ENCODE data around the gene SCN1B. TPM values are rescaled to one million over a fixed set of nuclear protein-coding genes. Genes with fewer than 3 reads are reported as not detected.
"Not testable (repeated sequence)": the region's sequence is repeated elsewhere in the genome, so short reads cannot be mapped to it uniquely, and the experiment has no call there.

Gene SCN1B
- total RNA-seq, 4 donors from 2014 or later, result 194 to 469 (median 289) TPM

GRCh38 chr19:34991542-34992333 is 38.5 kb upstream of the SCN1B start:
- no peaks in the 10 kb centered on the region for H3K9me3 ChIP-seq
- in situ Hi-C loops (cut with MboI; ENCODE audit: low sequenced_read_pairs in 4 of 4) (loop anchor here in 1 of 4 donors (25.0 kb wide), 1 partner anchor 271 kb away; the partner anchor contains the start of gene USF2), intact Hi-C loops (cut with DNase I; ENCODE audit: low total_unique reads) (no loop called here)
- peaks cover 12 to 15% of the 10 kb centered on the region in 2 donors for H3K4me1 ChIP-seq
- ATAC-seq (no peak), DNase-seq (no peak)
- H3K36me3 ChIP-seq, result peaks cover 0 to 7% of the 10 kb centered on the region in 2 donors
- TF ChIP-seq POLR2A (IDR thresholded peaks at IDR 0.05) (no peak), CTCF (IDR thresholded peaks at IDR 0.05 in 4 of 5, conservative IDR thresholded peaks at IDR 0.05 in 1 of 5) (no peak)
- no peak overlapping the region for H3K4me3 ChIP-seq
- H3K27me3 ChIP-seq, result no peaks in the 10 kb centered on the region
- H3K27ac ChIP-seq, result no peak overlapping the region

- H3K27me3 ChIP-seq; H3K9me3 ChIP-seq; DNase-seq; H3K27ac ChIP-seq; intact Hi-C loops (cut with DNase I; ENCODE audit: low total_unique reads); H3K4me3 ChIP-seq; H3K36me3 ChIP-seq; ATAC-seq: not testable (repeated sequence)
- H3K4me1 ChIP-seq, result peaks cover 15 to 22% of the 10 kb centered on the region in 2 donors
- in situ Hi-C loops (cut with MboI; ENCODE audit: low sequenced_read_pairs in 4 of 4), result loop anchor here in 1 of 4 donors (25.0 kb wide), 1 partner anchor 270 kb away; the partner anchor contains the start of gene USF2
Observed at GRCh38 chr19:34992582-34992981, 37.7 kb upstream of the SCN1B start.

- H3K4me1 ChIP-seq, result peaks cover 15 to 30% of the 10 kb centered on the region in 2 donors
- H3K4me3 ChIP-seq, result peak overlapping the region in 3 of 4 donors; percentile 27 to 64 (median 64)
- intact Hi-C loops (cut with DNase I; ENCODE audit: low total_unique reads) (no loop called here), in situ Hi-C loops (cut with MboI; ENCODE audit: low sequenced_read_pairs in 4 of 4) (loop anchor here in 1 of 4 donors (25.0 kb wide), 1 partner anchor 268 kb away; the partner anchor contains the start of gene USF2)
- no peaks in the 10 kb centered on the region for H3K9me3 ChIP-seq
- ATAC-seq (peak in 1 of 2 donors; percentile 33), DNase-seq (no peak)
- TF ChIP-seq POLR2A (IDR thresholded peaks at IDR 0.05), result no peak
- TF ChIP-seq CTCF (IDR thresholded peaks at IDR 0.05 in 4 of 5, conservative IDR thresholded peaks at IDR 0.05 in 1 of 5), result no peak
- H3K36me3 ChIP-seq, result peaks cover 0 to 7% of the 10 kb centered on the region in 2 donors
- no peaks in the 10 kb centered on the region for H3K27me3 ChIP-seq
- peak overlapping the region; percentile 83 to 98 (median 92) for H3K27ac ChIP-seq
Observed at GRCh38 chr19:34994286-34994642, 36.0 kb upstream of the SCN1B start.

GRCh38 chr19:34994643-34995541 is 35.4 kb upstream of the SCN1B start:
- intact Hi-C loops (cut with DNase I; ENCODE audit: low total_unique reads) (no loop called here), in situ Hi-C loops (cut with MboI; ENCODE audit: low sequenced_read_pairs in 4 of 4) (loop anchor here in 1 of 4 donors (25.0 kb wide), 1 partner anchor 267 kb away; the partner anchor contains the start of gene USF2)
- Histone ChIP-seq H3K27me3 (no peaks in the 10 kb centered on the region), H3K4me1 (peaks cover 15 to 30% of the 10 kb centered on the region in 2 donors), H3K36me3 (peaks cover 0 to 7% of the 10 kb centered on the region in 2 donors), H3K27ac (peak overlapping the region; percentile 83 to 98 (median 92)), H3K9me3 (no peaks in the 10 kb centered on the region), H3K4me3 (peak overlapping the region in 3 of 4 donors; percentile 27 to 64 (median 64))
- ATAC-seq (peak; percentile 43 to 91), DNase-seq (peak in 1 of 2 donors; percentile 82)
- peak in 1 of 2 donors; percentile 66 for TF ChIP-seq POLR2A (IDR thresholded peaks at IDR 0.05)
- TF ChIP-seq CTCF (IDR thresholded peaks at IDR 0.05 in 4 of 5, conservative IDR thresholded peaks at IDR 0.05 in 1 of 5), result no peak
